Articular chondrocyte of knee joint (primary cell): ENCODE results near the gene PLA2G7. TPM values are rescaled to one million over a fixed set of nuclear protein-coding genes. Genes with fewer than 3 reads are reported as not detected.

Experiments
- total RNA-seq: library from RNA; depleted of rRNA; stranded (reverse); fragments of >200 nt; gene quantifications from 2 replicates; pipeline ENCODE4 v1.2.3, GENCODE V29; 2012

Gene PLA2G7
- not detected in 2 replicates for total RNA-seq

DNA sequence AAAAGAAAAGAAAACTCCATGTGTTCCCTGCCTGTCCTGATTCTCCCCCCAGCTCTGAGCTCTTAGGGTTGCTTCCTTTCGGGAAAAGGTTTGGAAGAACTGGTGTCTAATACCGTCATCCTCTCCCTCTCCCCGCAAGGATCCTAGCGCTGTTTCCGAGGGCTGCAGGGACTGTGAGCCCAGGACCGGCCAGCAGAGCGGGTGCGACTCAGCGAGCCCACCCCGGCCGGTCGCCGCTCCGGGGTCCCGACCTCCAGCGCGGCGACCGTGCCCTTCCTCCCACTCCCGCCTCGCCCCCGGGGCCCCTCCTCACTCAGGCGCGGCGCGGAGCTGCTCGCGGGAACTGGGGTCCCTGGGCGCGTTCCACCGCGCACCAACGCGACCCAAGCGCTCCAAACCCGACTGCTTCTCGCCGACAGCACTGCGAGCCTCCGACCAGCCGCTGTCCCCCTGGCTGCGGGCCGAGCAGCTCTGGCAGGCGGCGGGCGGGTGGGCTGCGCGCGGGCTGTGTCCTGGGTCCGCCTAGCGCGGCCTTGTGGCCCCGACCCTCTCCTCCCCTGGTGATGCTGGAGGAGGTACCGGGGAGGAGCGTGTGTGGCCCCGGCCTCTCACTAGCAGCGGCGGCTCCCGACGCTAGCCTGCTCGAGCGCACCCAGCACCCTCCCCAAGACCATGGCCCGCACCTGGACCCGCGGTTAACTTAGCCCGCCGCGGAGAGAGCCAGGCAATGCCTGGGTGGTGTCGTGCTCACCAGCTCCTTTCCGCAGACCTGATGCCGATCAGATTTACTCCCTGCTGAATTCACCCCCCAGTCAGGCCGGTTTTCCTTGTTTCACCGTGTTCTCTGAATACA lies at the start of gene PLA2G7:
Gene PLA2G7 (minus strand): TSS at position 509 of the 853 bp plus-strand sequence. CDS start 12,484 bp downstream, outside the sequence.

DNA sequence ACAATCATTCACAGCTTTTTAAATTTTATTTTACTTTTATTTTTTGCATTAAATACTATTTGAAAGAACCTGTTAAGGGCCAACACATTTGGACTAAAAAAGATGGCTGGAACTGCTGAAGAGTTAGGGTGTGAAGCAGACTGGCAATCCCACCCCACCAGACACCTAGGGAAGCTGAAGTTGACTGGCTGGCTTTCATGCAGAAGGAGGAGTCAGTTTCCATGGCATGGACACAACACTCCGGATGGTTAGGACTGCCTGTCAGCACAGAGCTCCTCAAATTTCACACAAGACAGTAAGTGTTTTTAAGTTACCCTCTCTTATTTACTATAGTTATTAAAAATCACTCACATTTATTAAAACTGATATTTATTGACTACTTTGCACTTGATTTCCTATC lies 11.5 kb upstream of the PLA2G7 start, which contains the start of gene ANKRD66:
Gene ANKRD66 (plus strand): TSS at position 238 of the 400 bp plus-strand sequence. CDS start 5,016 bp downstream, outside the sequence.

DNA sequence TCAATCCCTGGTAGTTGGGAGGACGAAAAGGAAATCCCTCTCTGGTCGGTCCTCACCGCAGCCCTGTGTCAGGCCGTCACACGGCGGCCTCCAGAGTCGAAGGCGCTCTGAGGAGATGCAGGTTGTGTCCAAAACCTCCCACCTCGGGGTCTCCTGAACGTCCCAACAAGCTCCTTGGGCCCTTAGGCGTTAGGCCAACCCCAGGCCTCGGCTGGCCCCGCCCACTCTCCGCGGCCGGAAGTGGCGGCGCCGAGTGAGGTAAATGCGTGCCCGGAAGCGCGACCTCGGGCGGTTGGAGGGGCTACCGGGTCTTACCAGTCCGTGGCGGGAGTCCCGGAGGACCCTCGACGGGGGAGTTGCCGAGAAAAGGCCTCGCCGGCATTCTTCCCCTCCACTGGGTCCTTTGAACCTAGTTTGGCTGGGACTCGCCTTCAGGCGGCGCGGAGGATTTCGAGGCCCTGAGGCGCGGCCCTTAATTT lies 47.5 kb downstream of the PLA2G7 start, which contains the start of gene TDRD6:
Gene TDRD6 (plus strand): TSS at position 267 of the 479 bp plus-strand sequence. CDS start 244 bp downstream, outside the sequence.

Other genes with a start within 250 kb of the PLA2G7 start
- 2.1 and 3.8 TPM in 2 replicates for gene RCAN2, start 243.9 kb downstream of the PLA2G7 start, total RNA-seq
- gene CYP39A1, start 82.6 kb downstream of the PLA2G7 start, total RNA-seq, result 3.0 and 8.4 TPM in 2 replicates
- 15.4 and 18.9 TPM in 2 replicates for gene SLC25A27, start 82.4 kb downstream of the PLA2G7 start, total RNA-seq
- gene TDRD6, start 47.5 kb downstream of the PLA2G7 start, total RNA-seq, result 0.52 and 1.1 TPM in 2 replicates
- gene ANKRD66, start 11.6 kb upstream of the PLA2G7 start, total RNA-seq, result not detected in 2 replicates
- not detected in 2 replicates for gene MEP1A, start 58.0 kb upstream of the PLA2G7 start, total RNA-seq
- gene ADGRF5, start 186.6 kb upstream of the PLA2G7 start, total RNA-seq, result not detected in 2 replicates